ENCODE measurements around the gene RPS6KA5. TPM values are rescaled to one million over a fixed set of nuclear protein-coding genes. Genes with fewer than 3 reads are reported as not detected.

The RPS6KA5 gene
- total RNA-seq, 1 donor from 2014 or later = 1.0 TPM

DNA sequence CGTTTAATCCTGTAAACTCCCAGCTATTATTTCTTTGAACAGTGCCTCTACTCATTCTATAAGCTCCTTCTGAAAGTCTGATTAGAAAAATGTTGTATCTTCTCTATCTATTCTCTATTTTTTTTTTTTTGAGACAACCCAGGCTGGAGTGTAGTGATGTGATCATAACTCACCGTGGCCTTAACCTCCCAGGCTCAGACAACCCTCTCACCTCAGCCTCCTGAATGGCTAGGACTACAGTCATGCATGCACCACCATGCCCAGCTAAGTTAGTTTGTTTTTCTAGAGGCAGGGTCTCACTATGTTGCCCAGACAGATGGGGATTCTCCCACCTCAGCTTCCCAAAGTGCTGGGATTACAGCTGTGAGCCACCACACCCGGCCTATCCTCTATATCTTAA is 66.6 kb downstream of the RPS6KA5 start:
- no peaks in the 10 kb centered on the region for H3K27me3 ChIP-seq (ENCODE audit: insufficient read depth, low read length)
- H3K27ac ChIP-seq (ENCODE audit: low read depth, low read length) = no peak overlapping the region
- H3K27ac Mint-ChIP-seq (ENCODE audit: unreplicated experiment) = no peak overlapping the region
- DNase-seq (ENCODE audit: low read depth) = no peak
- no peak overlapping the region for H2AFZ ChIP-seq (ENCODE audit: low read depth, low read length)
- H3K4me2 ChIP-seq (ENCODE audit: low read length) = no peak overlapping the region
- FAIRE-seq = no peak
- no peak overlapping the region for H3K4me3 ChIP-seq (ENCODE audit: insufficient read depth, low read depth, low read length)
- H3K79me2 ChIP-seq (ENCODE audit: insufficient read depth, low read length) = no peaks in the 10 kb centered on the region
- no peaks in the 10 kb centered on the region for H3K9me3 ChIP-seq (ENCODE audit: insufficient read depth, low read depth, low read length)
- H3K9ac ChIP-seq (ENCODE audit: low read length) = no peak overlapping the region
- H4K20me1 ChIP-seq (ENCODE audit: insufficient read depth, low read length) = no peaks in the 10 kb centered on the region
- H3K4me3 Mint-ChIP-seq (ENCODE audit: unreplicated experiment) = no peak overlapping the region
- no peaks in the 10 kb centered on the region for H3K4me1 Mint-ChIP-seq (ENCODE audit: low read depth, unreplicated experiment)
- H3K36me3 ChIP-seq (ENCODE audit: insufficient read depth, low read length) = no peaks in the 10 kb centered on the region
- no peak for TF ChIP-seq EZH2 (IDR thresholded peaks at IDR 0.05; ENCODE audit: insufficient read depth, low read length)
- TF ChIP-seq, protein P1, sequence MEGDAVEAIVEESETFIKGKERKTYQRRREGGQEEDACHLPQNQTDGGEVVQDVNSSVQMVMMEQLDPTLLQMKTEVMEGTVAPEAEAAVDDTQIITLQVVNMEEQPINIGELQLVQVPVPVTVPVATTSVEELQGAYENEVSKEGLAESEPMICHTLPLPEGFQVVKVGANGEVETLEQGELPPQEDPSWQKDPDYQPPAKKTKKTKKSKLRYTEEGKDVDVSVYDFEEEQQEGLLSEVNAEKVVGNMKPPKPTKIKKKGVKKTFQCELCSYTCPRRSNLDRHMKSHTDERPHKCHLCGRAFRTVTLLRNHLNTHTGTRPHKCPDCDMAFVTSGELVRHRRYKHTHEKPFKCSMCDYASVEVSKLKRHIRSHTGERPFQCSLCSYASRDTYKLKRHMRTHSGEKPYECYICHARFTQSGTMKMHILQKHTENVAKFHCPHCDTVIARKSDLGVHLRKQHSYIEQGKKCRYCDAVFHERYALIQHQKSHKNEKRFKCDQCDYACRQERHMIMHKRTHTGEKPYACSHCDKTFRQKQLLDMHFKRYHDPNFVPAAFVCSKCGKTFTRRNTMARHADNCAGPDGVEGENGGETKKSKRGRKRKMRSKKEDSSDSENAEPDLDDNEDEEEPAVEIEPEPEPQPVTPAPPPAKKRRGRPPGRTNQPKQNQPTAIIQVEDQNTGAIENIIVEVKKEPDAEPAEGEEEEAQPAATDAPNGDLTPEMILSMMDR (IDR thresholded peaks at IDR 0.05; ENCODE audit: insufficient read depth, low read depth, low read length) = no peak
- no peaks in the 10 kb centered on the region for H3K27me3 Mint-ChIP-seq (ENCODE audit: low read depth, unreplicated experiment)
- no peaks in the 10 kb centered on the region for H3K4me1 ChIP-seq (ENCODE audit: insufficient read depth, low read length)
- H3K36me3 Mint-ChIP-seq (ENCODE audit: low read depth, unreplicated experiment) = no peaks in the 10 kb centered on the region
- no peaks in the 10 kb centered on the region for H3K9me3 Mint-ChIP-seq (ENCODE audit: unreplicated experiment)

DNA sequence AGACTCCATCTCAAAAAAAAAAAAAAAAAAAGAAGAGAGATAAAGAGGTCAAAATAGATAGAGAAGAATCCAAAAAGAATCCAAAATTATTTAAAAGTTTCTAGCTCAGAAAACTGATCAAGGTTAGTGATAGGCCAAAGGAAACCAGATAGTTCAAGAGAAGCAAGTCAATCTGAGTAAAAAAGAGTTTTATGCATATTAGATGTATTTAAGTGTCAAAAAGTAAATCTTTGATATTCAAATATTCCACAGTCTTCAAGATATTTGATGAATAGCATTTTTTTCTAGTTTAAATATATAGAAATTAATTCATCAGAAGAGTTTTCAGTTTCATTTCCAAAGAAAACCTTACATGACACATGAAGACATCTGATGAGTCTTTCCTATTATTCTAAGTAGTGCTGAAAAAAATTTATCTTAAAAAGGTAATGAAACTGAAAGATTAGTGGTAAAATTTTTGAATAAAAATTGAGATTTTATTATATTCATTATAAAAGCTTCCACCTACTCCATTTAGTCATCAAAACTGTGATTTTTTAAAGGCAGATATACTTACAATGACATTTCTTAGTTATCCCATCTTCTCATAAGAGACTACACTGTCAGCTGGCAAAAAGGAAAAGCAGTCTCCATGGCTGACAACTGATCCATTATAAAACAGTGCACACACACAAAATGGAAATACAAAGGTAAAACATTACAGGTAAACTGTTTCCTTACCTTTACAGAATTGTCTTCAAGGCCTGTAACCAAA is 68.6 kb downstream of the RPS6KA5 start:
- H3K27me3 Mint-ChIP-seq (ENCODE audit: low read depth, unreplicated experiment) = no peaks in the 10 kb centered on the region
- no peak for TF ChIP-seq EZH2 (IDR thresholded peaks at IDR 0.05; ENCODE audit: insufficient read depth, low read length)
- TF ChIP-seq, protein P1 (IDR thresholded peaks at IDR 0.05; ENCODE audit: insufficient read depth, low read depth, low read length) = no peak
- H3K4me1 Mint-ChIP-seq (ENCODE audit: low read depth, unreplicated experiment) = no peaks in the 10 kb centered on the region
- Histone ChIP-seq H3K9me3 (ENCODE audit: insufficient read depth, low read depth, low read length) (no peaks in the 10 kb centered on the region), H3K4me3 (ENCODE audit: insufficient read depth, low read depth, low read length) (no peak overlapping the region), H3K27ac (ENCODE audit: low read depth, low read length) (no peak overlapping the region), H2AFZ (ENCODE audit: low read depth, low read length) (no peak overlapping the region), H3K36me3 (ENCODE audit: insufficient read depth, low read length) (no peaks in the 10 kb centered on the region), H3K4me2 (ENCODE audit: low read length) (no peak overlapping the region), H3K4me1 (ENCODE audit: insufficient read depth, low read length) (no peaks in the 10 kb centered on the region), H4K20me1 (ENCODE audit: insufficient read depth, low read length) (no peaks in the 10 kb centered on the region), H3K27me3 (ENCODE audit: insufficient read depth, low read length) (no peaks in the 10 kb centered on the region), H3K9ac (ENCODE audit: low read length) (no peak overlapping the region), H3K79me2 (ENCODE audit: insufficient read depth, low read length) (no peaks in the 10 kb centered on the region)
- no peaks in the 10 kb centered on the region for H3K36me3 Mint-ChIP-seq (ENCODE audit: low read depth, unreplicated experiment)
- no peak overlapping the region for H3K27ac Mint-ChIP-seq (ENCODE audit: unreplicated experiment)
- FAIRE-seq (no peak), DNase-seq (ENCODE audit: low read depth) (no peak)
- H3K4me3 Mint-ChIP-seq (ENCODE audit: unreplicated experiment) = no peak overlapping the region
- no peaks in the 10 kb centered on the region for H3K9me3 Mint-ChIP-seq (ENCODE audit: unreplicated experiment)

DNA sequence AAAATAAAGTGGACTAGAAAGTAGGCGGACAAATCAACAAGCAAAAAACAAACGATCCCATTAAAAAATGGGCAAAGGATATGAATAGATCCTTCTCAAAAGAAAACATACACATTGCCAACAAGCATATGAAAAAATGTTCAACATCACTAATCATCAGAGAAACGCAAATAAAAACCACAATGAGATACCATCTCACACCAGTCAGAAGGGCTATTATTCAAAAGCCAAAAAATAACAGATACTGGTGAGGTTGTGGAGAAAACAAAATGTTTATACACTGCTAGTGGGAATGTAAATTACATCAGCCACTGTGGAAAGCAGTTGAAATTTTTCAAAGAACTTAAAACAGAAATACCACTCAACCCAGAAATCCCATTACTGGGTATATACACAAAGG is 70.3 kb downstream of the RPS6KA5 start:
- no peak overlapping the region for H3K9ac ChIP-seq (ENCODE audit: low read length)
- no peaks in the 10 kb centered on the region for H3K4me1 ChIP-seq (ENCODE audit: insufficient read depth, low read length)
- no peaks in the 10 kb centered on the region for H4K20me1 ChIP-seq (ENCODE audit: insufficient read depth, low read length)
- H3K36me3 Mint-ChIP-seq (ENCODE audit: low read depth, unreplicated experiment) = no peaks in the 10 kb centered on the region
- no peak overlapping the region for H3K4me3 ChIP-seq (ENCODE audit: insufficient read depth, low read depth, low read length)
- no peaks in the 10 kb centered on the region for H3K9me3 ChIP-seq (ENCODE audit: insufficient read depth, low read depth, low read length)
- H3K27ac Mint-ChIP-seq (ENCODE audit: unreplicated experiment) = no peak overlapping the region
- no peaks in the 10 kb centered on the region for H3K4me1 Mint-ChIP-seq (ENCODE audit: low read depth, unreplicated experiment)
- H3K27me3 Mint-ChIP-seq (ENCODE audit: low read depth, unreplicated experiment) = no peaks in the 10 kb centered on the region
- no peaks in the 10 kb centered on the region for H3K36me3 ChIP-seq (ENCODE audit: insufficient read depth, low read length)
- DNase-seq (ENCODE audit: low read depth) = peak; percentile 2
- H3K4me3 Mint-ChIP-seq (ENCODE audit: unreplicated experiment) = no peak overlapping the region
- TF ChIP-seq EZH2 (IDR thresholded peaks at IDR 0.05; ENCODE audit: insufficient read depth, low read length) = no peak
- TF ChIP-seq, protein P1 (IDR thresholded peaks at IDR 0.05; ENCODE audit: insufficient read depth, low read depth, low read length) = no peak
- FAIRE-seq = no peak
- H3K27me3 ChIP-seq (ENCODE audit: insufficient read depth, low read length) = no peaks in the 10 kb centered on the region
- H3K4me2 ChIP-seq (ENCODE audit: low read length) = no peak overlapping the region
- H3K9me3 Mint-ChIP-seq (ENCODE audit: unreplicated experiment) = no peaks in the 10 kb centered on the region
- no peak overlapping the region for H2AFZ ChIP-seq (ENCODE audit: low read depth, low read length)
- H3K27ac ChIP-seq (ENCODE audit: low read depth, low read length) = no peak overlapping the region
- no peaks in the 10 kb centered on the region for H3K79me2 ChIP-seq (ENCODE audit: insufficient read depth, low read length)

Measured in astrocyte (in vitro differentiated cells and primary cell).